EL (cell line): ENCODE results near the gene OR8J3.
"Not testable (repeated sequence)": the region's sequence is repeated elsewhere in the genome, so short reads cannot be mapped to it uniquely, and the experiment has no call there.

ENCODE experiments used
- DNase-seq: peaks from one replicate; pipeline ENCODE4 v3.0.0-alpha.2; 2016

The OR8J3 gene, protein sequence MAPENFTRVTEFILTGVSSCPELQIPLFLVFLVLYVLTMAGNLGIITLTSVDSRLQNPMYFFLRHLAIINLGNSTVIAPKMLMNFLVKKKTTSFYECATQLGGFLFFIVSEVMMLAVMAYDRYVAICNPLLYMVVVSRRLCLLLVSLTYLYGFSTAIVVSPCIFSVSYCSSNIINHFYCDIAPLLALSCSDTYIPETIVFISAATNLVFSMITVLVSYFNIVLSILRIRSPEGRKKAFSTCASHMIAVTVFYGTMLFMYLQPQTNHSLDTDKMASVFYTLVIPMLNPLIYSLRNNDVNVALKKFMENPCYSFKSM

GRCh38 chr11:56140151-56140661, at the start of gene OR8J3:
Gene OR8J3, minus strand, starts transcription at chr11:56140201. Its CDS starts 2,483 bp downstream, at chr11:56137718.
- no peak for DNase-seq

GRCh38 chr11:56188602-56189001, 48.6 kb upstream of the OR8J3 start:
- no peak for DNase-seq

- DNase-seq: no peak
Observed at GRCh38 chr11:56183459-56183858, 43.5 kb upstream of the OR8J3 start.

DNA sequence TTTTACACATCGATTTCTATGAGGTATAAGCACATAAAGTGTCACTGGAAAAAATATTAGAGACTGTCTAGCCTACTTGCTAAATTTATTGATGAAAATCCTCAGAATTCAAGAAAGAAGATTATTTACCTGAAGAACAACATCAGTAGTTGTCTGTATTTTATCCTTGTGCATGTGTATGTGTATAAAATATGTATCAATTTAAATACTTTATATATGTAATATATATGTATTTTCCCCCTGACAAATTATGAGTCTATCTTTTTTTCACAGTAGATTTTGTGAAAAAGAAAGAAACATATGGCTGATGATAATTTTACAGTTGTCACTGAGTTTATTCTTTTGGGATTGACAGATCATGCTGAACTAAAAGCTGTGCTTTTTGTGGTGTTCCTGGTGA, 36.3 kb upstream of the OR8J3 start, which contains the start of gene OR5J2:
OR5J2 (plus strand) TSS at position 301 of the 400 bp plus-strand sequence; CDS start at position 301, 0 bp downstream.
- no peak for DNase-seq

GRCh38 chr11:56172256-56172830, 32.3 kb upstream of the OR8J3 start:
- no peak for DNase-seq

GRCh38 chr11:56163804-56164203, 23.8 kb upstream of the OR8J3 start:
- DNase-seq: no peak

GRCh38 chr11:56160217-56160616, 20.2 kb upstream of the OR8J3 start, which contains the start of gene OR8K5:
Gene OR8K5, minus strand, starts transcription at chr11:56160317. Its CDS starts 0 bp downstream, at chr11:56160317.
- DNase-seq: no peak

- no peak for DNase-seq
Observed at GRCh38 chr11:56152333-56152732, 12.3 kb upstream of the OR8J3 start.

DNA sequence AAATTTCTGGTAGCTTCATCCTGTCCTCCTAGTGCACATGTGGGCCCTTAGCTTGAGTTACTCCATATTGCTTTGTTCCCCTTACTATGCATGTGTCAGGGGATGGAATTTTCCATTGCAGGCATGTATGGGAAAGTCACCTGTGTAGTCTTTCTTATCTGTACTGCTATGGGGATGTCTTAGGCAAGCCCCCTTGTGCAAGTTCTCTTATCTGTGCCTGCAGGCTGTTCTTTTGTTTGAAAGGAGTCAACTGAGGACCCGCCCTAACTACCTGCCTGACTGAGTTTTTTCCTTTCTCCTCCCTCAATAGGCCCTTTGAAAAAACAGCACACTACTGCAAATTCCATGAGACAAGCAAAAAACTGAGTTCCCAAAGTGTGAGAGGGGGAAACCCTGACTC, 11.4 kb upstream of the OR8J3 start:
- no peak for DNase-seq

DNA sequence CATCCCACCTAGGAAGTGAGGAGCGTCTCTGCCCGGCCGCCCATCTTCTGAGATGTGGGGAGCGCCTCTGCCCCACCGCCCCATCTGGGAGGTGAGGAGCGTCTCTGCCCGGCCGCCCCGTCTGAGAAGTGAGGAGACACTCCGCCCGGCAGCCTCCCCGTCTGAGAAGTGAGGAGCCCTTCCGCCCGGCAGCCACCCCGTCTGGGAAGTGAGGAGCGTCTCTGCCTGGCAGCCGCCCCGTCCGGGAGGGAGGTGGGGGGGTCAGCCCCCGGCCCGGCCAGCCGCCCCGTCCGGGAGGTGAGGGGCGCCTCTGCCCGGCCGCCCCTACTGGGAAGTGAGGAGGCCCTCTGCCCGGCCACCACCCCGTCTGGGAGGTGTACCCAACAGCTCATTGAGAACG, 3.7 kb upstream of the OR8J3 start:
- not testable (repeated sequence) for DNase-seq

DNA sequence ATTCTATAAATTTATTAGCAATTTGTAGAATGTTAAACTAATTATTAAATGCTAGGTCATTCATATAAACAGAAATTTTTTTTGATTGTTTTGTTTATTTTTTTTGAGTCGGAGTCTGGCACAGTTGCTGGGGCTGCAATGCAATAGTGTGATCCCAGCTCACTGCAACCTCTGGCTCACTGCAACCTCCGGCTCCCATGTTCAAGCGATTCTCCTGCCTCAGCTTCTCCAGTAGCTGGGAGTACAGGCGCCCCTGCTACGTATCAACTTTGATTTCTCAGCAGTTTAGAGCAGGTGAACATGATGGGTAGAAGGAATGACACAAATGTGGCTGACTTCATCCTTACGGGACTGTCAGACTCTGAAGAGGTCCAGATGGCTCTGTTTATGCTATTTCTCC, 17.9 kb downstream of the OR8J3 start, which contains the start of gene OR8H3:
OR8H3 (plus strand) TSS at position 301 of the 400 bp plus-strand sequence; CDS start at position 301, 0 bp downstream.
- DNase-seq: no peak

DNA sequence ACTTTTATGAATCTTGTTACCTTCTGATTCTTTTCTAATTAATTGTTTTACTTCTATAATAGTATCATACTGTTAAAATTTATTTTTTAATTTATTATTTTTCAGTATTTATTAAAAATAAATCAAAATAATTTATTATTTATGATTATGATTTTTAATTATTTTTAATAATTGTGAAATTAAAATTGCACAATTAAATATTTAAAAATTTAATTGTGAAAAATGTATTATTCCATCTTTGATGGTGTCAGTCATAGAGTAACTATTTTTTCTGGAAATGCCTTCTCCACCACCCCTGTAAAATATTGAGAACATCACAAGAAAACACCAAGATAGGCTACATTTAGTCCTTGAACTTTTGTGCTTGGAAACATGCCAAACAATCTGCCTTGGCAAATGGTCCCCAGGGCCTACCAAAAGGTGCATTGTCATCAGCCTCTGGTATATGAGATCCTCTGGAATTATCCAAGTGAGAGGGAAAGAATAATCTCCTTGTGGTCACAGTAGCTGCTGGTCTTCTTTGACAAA, 36.7 kb downstream of the OR8J3 start, which contains the start of gene OR8H2:
OR8H2 (plus strand) TSS at position 478 of the 528 bp plus-strand sequence. CDS start 1,356 bp downstream, outside the sequence.
- no peak for DNase-seq

DNA sequence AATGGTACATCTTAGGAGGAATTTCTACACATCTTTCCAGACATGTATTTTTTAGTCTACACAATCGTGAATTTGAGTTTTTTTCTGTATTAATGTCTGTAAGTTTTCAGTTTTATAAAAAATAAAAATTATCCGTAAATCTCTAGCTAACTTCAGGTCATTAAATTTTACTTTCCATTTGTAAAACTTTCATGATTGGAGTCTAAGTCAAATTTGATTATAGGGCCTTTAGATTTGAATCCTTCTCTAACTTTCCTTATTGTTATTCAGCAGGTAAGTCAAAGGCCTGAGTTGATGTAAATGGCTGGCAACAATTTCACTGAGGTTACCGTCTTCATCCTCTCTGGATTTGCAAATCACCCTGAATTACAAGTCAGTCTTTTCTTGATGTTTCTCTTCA, 47.0 kb downstream of the OR8J3 start, which contains the start of gene OR8I2:
OR8I2 (plus strand) TSS at position 301 of the 400 bp plus-strand sequence; CDS start at position 301, 0 bp downstream.
- DNase-seq: no peak

GRCh38 chr11:56089697-56090096, 50.3 kb downstream of the OR8J3 start:
- DNase-seq: no peak
